Duodenal mucosa (tissue), 2 donors: Measurements from ENCODE around the gene KLC4.
"Not testable (repeated sequence)": the region's sequence is repeated elsewhere in the genome, so short reads cannot be mapped to it uniquely, and the experiment has no call there.

ENCODE experiments used
- H3K27ac ChIP-seq: one replicate; pipeline ENCODE4 v1.7.0; 2013; ENCODE audit warnings: low read depth, low read length
- H3K27me3 ChIP-seq, 2 donors: one replicate each; pipeline ENCODE4 v1.7.0; 2013; ENCODE audit warnings: low read length in 2 of 2, control low read depth in 1 of 2; ENCODE audit not compliant: insufficient read depth in 2 of 2, control insufficient read depth in 1 of 2
- H3K36me3 ChIP-seq, 2 donors: one replicate each; pipeline ENCODE4 v1.7.0; 2013; ENCODE audit warnings: low read length in 2 of 2, control low read depth in 1 of 2; ENCODE audit not compliant: insufficient read depth in 2 of 2, control insufficient read depth in 1 of 2
- H3K4me1 ChIP-seq, 2 donors: one replicate each; pipeline ENCODE4 v1.7.0; 2013; ENCODE audit warnings: low read length in 2 of 2, control low read depth in 1 of 2; ENCODE audit not compliant: insufficient read depth in 2 of 2, control insufficient read depth in 1 of 2
- H3K4me3 ChIP-seq, 2 donors: one replicate each; pipeline ENCODE4 v1.7.0; 2013; ENCODE audit warnings: low read length in 2 of 2, low read depth in 1 of 2
- H3K9ac ChIP-seq, 2 donors: one replicate each; pipeline ENCODE4 v1.7.0; 2013; ENCODE audit warnings: low read length in 2 of 2, low read depth in 1 of 2
- H3K9me3 ChIP-seq, 2 donors: one replicate each; pipeline ENCODE4 v1.7.0; 2013; ENCODE audit warnings: low read length in 2 of 2, control low read depth in 1 of 2; ENCODE audit not compliant: control insufficient read depth in 1 of 2

Gene KLC4

GRCh38 chr6:43035495-43036194 is 23.8 kb upstream of the KLC4 start:
- Histone ChIP-seq H3K27me3 (no peaks in the 10 kb centered on the region), H3K4me3 (no peak overlapping the region), H3K4me1 (no peaks in the 10 kb centered on the region), H3K36me3 (peaks cover 36 to 65% of the 10 kb centered on the region in 2 donors), H3K9me3 (no peaks in the 10 kb centered on the region), H3K9ac (no peak overlapping the region), H3K27ac (no peak overlapping the region)

- Histone ChIP-seq H3K9ac (no peak overlapping the region), H3K27ac (no peak overlapping the region), H3K27me3 (no peaks in the 10 kb centered on the region), H3K4me1 (no peaks in the 10 kb centered on the region), H3K36me3 (peaks cover 40 to 67% of the 10 kb centered on the region in 2 donors), H3K4me3 (no peak overlapping the region), H3K9me3 (no peaks in the 10 kb centered on the region)
Observed at GRCh38 chr6:43036712-43037111, 22.7 kb upstream of the KLC4 start.

DNA sequence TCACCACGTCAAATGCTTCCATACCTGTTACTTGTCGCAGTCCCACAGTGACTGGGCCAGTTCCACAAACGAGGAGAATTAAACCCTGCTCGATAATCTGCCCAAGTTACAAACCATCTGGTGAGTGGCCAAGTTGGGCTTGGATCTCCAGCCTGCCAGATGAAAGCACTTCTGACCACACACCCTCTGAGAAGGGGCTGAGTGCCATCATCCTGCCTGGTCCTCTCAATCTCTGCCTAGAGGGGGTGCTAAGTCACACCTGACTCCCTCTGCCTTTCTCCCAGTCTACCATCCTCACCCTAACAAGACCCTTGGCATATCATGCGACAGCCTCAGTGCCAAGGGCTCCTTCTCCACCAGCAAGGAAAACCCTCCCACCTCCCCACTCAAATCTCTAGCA is 22.2 kb upstream of the KLC4 start:
- H3K9ac ChIP-seq = no peak overlapping the region
- no peak overlapping the region for H3K27ac ChIP-seq
- H3K27me3 ChIP-seq = no peaks in the 10 kb centered on the region
- H3K9me3 ChIP-seq = no peaks in the 10 kb centered on the region
- H3K4me3 ChIP-seq = no peak overlapping the region
- H3K4me1 ChIP-seq = no peaks in the 10 kb centered on the region
- H3K36me3 ChIP-seq = peaks cover 40 to 66% of the 10 kb centered on the region in 2 donors

GRCh38 chr6:43037706-43038105 is 21.7 kb upstream of the KLC4 start:
- Histone ChIP-seq H3K27ac (no peak overlapping the region), H3K4me1 (no peaks in the 10 kb centered on the region), H3K9me3 (no peaks in the 10 kb centered on the region), H3K27me3 (no peaks in the 10 kb centered on the region), H3K36me3 (peaks cover 42 to 66% of the 10 kb centered on the region in 2 donors), H3K4me3 (no peak overlapping the region), H3K9ac (no peak overlapping the region)

- Histone ChIP-seq H3K4me1 (no peaks in the 10 kb centered on the region), H3K27me3 (no peaks in the 10 kb centered on the region), H3K36me3 (peaks cover 50 to 67% of the 10 kb centered on the region in 2 donors), H3K9ac (no peak overlapping the region), H3K9me3 (no peaks in the 10 kb centered on the region), H3K27ac (no peak overlapping the region), H3K4me3 (no peak overlapping the region)
Observed at GRCh38 chr6:43038727-43039126, 20.7 kb upstream of the KLC4 start.

GRCh38 chr6:43040542-43041257 is 18.7 kb upstream of the KLC4 start:
- H3K4me3 ChIP-seq = no peak overlapping the region

GRCh38 chr6:43041475-43041874 is 18.0 kb upstream of the KLC4 start:
- H3K27me3 ChIP-seq, H3K4me1 ChIP-seq, H3K9ac ChIP-seq, H3K4me3 ChIP-seq, H3K27ac ChIP-seq, H3K9me3 ChIP-seq: not testable (repeated sequence)
- H3K36me3 ChIP-seq = peaks cover 44 to 71% of the 10 kb centered on the region in 2 donors

More at GRCh38 chr6:43040542-43041257, 18.7 kb upstream of the KLC4 start:
- H3K36me3 ChIP-seq = peaks cover 46 to 66% of the 10 kb centered on the region in 2 donors
- H3K27ac ChIP-seq = no peak overlapping the region
- no peaks in the 10 kb centered on the region for H3K4me1 ChIP-seq
- no peaks in the 10 kb centered on the region for H3K27me3 ChIP-seq
- no peaks in the 10 kb centered on the region for H3K9me3 ChIP-seq
- H3K9ac ChIP-seq = no peak overlapping the region

GRCh38 chr6:43043310-43043709 is 16.1 kb upstream of the KLC4 start:
- Histone ChIP-seq H3K27me3 (no peaks in the 10 kb centered on the region), H3K36me3 (peaks cover 39 to 70% of the 10 kb centered on the region in 2 donors)

DNA sequence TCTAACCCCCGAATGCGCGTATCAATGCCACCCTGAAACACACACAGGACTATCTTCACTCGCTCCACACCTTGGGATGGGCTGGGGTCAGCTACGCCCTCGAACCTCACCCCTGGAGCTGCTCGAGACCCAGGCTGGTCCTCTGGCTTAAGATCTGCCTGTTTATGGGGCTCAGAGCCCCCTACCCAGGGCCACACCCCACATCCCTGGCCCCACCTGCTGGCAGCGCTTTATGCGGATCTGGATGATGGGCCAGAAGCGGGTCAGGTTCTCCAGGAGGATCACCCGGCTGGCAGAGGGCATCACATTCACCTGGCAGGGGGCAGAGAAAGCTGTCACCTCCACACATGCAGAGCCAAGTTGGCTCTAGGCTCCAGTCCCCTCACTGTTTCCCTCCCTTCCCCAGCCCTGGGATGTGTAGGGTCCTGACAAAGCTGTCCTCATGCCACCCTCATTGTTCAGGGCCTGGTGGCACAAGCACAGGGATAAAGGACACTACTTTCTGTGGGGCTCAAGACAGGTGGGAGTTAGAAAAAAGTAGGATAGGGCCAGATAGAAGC is 14.0 kb upstream of the KLC4 start:
- Histone ChIP-seq H3K27me3 (no peaks in the 10 kb centered on the region), H3K36me3 (peaks cover 44 to 65% of the 10 kb centered on the region in 2 donors), H3K4me3 (no peak overlapping the region), H3K9me3 (no peaks in the 10 kb centered on the region), H3K4me1 (no peaks in the 10 kb centered on the region), H3K9ac (no peak overlapping the region), H3K27ac (no peak overlapping the region)

More at GRCh38 chr6:43043310-43043709, 16.1 kb upstream of the KLC4 start:
- H3K4me3 ChIP-seq = no peak overlapping the region
- no peaks in the 10 kb centered on the region for H3K9me3 ChIP-seq
- no peaks in the 10 kb centered on the region for H3K4me1 ChIP-seq
- H3K9ac ChIP-seq = no peak overlapping the region
- no peak overlapping the region for H3K27ac ChIP-seq

DNA sequence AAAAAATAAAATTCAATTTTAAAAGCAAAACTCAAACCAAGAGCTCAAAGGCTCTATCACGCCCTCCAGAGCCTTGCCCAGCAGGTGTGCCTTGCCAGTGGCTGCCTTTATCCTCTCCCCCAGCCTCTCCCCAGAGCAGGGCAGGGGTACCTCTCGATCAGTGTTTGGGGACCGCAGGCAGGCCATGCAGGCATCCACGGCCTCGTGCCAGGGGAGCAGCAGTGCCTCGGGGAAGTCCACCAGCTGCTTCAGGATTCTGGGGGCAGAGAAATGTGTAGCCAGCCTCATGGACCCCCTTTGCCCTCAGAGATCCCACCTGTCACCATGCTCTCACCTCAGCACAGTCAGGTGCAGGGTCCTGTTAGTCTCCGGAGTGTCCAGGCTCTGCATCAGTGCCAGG is 11.4 kb upstream of the KLC4 start:
- H3K4me3 ChIP-seq = no peak overlapping the region
- no peak overlapping the region for H3K9ac ChIP-seq
- H3K4me1 ChIP-seq = peaks cover 7 to 11% of the 10 kb centered on the region in 2 donors
- H3K27me3 ChIP-seq = no peaks in the 10 kb centered on the region
- no peaks in the 10 kb centered on the region for H3K9me3 ChIP-seq
- no peak overlapping the region for H3K27ac ChIP-seq
- peaks cover 35 to 60% of the 10 kb centered on the region in 2 donors for H3K36me3 ChIP-seq
